ENCODE measurements around the gene DAB1.

Gene DAB1

DNA sequence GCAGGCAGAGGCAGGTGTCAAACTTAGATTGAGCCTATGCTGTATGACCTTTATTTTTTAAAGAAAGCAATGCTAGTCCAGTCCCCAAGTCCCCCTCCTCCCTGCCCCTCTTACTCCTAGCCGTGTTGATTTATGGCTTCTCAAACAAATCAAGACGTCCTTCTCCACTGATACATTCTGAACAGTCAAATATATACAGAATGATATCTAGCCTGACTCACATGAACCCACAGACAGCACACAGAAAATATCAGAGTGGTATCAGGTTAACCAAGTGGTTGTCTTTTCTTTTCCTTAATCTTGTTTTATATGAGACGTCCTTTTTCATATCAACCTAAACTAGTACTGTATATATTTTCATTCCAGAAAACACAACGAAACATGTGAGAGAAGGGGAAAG, 13.4 kb downstream of the DAB1 start:
- no peak for DNase-seq

DNA sequence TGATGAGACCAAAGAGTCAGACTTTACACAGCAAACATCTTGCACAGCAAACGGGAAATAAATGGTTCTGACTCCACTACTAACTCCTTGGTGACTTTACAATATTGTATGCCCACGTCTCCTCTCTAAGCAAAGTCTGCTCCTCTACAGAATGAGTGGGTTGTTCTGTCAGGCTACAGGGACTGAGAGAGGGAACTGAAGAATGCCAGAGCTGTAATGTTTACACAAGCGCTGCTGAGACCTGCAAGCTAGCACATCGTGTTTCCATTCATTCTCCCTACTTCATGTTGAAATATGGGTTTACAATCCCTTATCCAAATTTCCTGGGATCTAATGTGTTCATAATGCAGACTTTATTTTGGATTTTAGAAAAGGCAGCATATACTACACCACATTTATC, 15.9 kb downstream of the DAB1 start:
- DNase-seq, result no peak

DNA sequence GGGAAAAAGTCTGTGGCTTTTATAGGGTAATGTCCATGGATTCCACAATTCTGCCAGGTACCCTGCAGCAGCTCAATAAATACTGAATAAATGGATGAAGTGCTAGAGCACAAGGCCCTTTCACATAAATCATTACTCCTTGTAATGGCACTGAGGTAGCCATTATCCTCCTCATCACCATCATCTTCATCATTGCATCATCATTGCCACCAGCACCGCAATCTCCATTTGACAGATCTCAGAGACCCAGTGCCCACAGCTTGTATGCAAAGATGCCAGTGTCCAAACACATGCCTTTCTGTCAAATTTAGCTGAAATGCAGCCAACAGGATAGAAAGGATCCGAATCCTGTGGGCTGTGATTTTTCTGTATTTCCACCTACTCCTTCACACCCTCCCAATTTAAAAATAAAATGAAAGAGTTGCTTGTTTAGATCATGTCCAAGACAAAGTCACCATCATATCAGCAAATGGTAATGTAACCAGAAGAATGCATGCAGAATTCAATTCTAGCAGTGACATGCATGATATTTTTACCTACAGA, 17.4 kb downstream of the DAB1 start:
- DNase-seq, result no peak

DNA sequence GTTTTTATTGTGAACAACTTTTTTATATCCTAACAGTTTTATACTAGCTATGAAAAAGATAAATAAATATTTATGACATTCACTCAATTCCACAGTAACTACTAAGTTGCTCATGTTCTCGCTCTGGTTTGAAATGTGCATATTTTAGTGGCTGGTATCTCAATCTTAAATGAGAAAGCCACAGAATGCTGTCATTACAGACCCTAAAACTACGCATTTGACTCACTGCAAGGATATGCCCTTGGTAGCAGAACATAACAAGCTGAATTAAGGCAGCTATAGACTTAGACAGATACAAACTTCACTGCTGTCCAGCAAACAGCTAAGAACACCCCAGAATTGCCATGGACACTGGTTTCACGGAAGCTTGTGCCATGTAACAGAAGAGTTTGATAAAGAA, 19.0 kb downstream of the DAB1 start:
- no peak for DNase-seq

DNA sequence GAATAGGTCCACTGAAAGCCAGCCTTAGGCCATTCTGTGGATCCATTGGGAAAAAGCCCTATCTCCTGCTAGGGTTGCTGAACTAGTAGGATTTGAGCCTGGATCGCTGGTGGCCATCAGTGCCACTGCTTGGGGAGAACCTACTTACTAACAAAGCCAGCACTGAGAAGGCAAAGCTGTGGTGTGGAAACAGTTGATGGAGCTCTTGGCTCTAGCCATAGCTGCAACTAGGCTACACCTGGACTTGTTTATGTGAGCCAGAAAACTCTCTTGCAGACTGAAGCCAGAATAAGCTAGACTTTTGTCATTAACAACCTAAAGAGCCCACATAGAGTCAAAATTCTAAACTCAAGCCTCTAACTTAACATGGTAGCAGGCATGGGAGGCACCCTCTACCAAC, 20.7 kb downstream of the DAB1 start:
- DNase-seq, result no peak

DNA sequence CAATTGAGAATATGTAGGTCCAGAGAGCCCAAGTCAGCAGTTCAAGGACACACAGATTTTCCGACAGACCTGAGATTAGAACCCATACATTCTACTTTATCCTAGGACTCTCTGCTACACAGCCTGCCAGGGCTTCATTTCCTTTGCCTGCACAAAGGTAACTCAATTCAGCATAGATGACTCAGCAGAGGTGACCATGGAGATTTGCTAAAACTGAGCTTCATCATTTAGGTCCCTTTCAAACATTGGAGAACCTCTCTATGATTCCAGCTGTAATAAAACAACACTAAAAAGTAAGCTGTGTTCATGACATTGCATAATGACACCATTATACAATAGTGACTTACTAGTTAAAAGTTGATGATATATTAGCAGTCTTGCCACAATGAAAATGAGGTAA, 22.2 kb downstream of the DAB1 start:
- DNase-seq, result no peak

DNA sequence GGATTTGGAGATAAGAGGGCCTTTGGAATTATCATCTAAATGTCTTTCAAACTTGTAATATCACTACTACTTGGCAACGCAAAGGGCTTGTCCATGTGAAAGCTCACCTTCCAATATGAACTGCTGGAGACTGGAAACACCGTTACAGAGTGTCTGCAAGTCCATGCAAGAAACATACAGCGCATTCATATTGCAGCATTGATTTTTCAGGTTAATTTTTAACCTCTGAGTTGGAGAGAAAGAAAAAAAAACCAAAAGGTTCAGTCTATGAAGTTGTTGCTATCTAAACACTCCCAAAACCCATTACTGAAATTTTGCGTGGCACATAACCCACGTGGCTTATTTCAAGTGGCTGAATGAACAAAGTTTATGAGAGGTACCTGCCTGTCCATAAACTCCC, 23.8 kb downstream of the DAB1 start:
- DNase-seq, result no peak

DNA sequence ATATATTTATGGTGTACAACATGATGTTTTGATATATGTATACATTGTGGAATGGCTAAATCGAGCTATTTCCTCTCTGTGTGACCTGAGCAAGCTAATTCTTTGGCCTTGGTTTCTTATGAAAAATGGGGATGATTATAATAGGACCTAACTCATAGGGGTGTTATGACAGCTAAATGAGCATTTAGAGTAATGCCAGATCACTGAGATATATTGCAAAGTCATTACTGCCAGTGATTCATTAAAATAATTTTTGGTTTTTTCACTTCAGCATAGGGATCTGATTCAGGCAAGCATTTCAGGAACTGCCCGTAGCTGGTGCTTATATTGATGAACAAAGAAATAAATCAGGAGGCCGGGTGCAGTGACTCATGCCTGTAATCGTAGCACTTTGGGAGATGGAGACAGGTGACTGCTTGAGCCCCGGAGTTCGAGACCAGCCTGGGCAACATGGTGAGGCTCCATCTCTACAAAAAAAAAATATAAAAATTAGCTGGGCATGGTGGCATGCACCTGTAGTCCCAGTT, 30.7 kb downstream of the DAB1 start:
- DNase-seq, result no peak

DNA sequence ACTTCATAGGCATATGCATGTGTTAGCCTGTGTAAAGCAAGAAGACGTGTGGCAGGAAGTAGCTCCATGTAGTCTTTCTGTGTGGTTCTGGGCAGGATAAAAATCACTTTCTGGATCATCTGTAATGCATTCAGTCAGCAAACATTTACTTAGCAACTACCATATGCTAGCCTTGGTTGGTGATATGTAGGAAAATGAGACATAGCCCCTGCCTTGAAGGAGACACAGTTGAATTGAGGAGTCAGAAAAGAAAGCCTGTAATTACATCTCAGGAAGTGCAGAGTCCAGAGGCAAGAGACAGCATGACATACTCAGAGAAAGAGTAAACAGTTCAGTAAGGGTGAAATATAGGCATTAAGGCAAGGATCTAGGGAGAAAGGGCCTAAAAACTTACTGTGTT, 38.5 kb downstream of the DAB1 start:
- DNase-seq, result no peak

DNA sequence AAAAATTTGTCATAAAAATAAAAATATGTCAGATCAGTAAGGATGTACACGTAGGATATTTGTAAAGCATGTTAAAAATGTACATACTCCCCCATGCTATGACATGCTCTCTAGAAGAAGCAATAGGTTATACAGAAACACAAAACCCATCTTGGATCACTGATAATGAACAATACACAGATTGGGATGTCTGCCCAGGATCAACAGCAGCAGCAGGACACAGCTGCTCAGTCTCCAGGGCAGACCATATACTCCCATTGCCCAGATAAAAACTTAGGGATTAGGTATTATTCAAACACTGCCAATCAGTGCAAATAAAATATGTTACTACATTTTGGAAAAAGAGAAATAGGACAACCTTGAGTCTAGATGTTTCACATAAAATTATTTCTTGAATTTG, 39.0 kb downstream of the DAB1 start:
- no peak for DNase-seq

DNA sequence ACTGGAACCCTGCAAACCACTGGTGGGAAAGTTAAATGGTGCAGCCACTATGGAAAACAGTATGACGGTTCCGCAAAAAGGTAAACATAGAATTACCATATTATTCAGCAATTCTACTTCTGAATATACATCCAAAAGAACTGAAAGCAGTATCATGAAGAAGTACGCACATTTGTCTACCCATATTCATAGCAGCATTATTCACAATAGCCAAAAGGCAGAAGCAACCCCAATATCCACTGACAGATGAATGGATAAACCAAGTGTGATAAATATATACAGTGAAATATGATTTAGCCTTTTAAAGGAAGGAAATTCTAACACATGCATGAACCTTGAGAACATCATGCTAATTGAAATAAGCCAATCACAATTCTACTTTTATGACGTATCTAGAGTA, 39.6 kb downstream of the DAB1 start:
- no peak for DNase-seq

DNA sequence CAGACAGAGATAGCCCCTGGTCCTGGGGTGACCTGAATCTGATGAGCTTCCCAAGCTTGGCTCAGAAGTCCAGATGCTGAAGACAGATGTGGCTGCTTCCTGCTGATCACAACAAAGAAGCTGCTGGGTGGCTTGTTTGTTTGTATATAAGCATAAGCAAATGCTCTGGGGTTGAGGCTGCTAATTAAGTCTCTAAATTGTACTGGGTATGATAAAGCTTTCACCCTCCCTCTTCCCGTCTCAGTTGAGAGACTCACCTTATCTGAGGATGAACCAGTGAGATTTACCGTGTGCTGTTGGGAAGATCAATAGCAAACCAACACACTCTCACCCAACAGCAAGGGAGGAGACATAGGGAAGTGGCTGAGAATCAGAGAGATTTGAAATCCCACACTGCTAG, 42.0 kb downstream of the DAB1 start:
- DNase-seq, result no peak

DNA sequence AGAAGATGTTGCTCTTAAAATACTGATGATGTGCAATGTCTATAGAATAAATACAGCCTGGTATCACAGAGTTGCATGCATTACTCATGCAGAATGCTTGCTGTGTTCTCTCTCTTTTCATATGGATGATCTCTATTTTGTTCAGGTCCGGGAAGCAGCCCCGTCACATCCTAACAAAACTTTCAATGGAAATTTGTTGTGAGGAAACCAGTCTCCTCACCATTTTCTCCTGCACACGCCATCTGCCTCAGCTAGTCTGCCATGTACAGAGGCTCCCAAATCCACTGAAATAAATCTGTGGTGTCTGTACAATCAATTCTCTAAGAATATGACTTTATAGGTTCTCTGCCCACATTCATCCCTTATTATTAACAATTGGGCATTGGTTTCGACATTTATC, 42.4 kb downstream of the DAB1 start:
- no peak for DNase-seq

DNA sequence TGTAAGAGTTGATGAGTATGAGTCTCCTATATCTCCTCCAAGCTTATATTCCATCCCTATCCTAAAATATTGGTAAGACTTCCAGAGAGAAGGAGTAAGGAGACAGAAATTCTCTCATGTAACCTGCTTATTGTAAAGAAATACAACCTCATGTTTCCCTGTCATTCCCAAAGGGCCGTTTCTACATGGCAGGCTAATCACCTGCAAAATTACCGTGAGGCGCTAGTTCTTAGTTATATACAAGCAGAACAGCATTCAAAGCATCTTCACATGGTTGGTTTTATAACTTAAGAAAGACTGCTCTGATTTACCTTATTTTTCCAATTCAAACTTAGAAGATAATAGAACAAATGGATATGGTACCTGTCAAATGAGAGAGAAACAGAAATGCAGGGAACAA, 42.9 kb downstream of the DAB1 start:
- DNase-seq, result no peak

DNA sequence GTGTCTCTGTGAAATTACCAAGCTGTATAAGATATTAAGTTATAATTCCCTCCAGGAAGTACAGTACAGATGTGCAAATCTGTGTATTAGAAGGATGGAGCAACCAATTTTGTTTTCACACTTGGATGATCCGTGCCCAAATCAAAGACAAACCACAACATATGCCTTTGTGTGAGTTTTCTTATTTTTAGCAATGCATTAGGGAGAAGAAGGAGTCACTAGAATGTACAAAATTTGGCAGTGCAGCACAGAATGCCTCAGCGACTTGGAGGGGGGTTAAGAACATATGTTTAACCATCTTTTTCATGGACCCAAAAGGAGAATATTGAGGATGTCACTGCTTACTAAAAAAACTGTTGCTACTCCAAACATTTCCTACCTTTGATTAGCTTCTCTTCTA, 45.3 kb downstream of the DAB1 start:
- no peak for DNase-seq

DNA sequence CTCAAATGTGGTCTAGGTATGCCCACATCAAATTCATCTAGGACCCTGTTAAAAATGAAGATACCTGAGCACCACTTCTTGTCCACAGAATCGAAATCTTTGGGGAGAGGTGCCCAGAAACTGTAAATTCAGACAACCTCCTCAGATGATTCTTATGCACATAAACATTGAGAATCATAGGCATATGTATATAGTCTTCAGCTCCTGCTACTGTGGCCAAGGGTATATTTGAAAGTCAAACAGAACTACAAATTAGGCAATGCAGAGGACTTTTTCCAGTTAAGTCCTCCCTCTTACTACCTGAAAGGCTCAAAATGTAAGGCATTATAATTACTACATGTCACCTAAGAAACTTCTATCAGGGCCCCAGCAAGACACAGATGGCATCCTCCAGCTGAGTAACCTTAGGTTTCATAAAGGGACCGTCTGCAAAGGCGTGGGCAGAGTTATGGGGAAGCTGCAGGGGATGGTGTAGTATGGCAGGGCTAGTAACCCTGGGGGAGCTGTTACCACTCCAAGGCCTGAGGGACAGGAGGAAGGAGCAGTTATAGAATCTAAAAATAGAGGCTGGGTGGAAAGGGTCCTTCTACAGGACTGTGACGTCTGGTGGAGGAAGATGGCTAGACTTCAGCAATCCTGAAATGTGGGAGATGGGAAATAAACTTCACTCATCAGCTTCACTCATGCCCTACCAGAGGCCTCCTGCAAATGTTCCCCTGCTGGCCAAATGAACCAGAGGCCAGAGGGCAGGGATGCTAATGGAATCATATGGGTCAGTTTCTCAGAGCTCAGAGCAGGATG, 46.3 kb downstream of the DAB1 start:
- DNase-seq, result no peak

DNA sequence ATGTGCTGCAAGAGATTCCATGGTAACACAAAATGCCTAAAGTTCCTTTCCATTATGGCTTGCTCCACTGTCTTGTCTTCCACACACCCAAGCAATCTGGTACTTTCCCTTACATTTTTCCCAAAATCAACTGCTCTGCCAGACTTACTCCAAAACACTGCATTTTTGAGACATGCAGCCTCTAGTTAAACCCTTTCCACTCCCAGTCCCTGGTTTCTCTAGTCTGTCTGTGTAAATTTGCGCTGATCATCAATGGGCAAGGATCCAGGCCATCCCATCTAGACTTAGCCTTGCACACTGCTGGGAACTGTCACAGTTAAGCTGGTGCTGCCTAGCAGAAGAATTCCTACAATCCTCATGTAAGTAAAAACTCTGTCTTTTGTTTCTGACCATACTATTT, 47.8 kb downstream of the DAB1 start:
- no peak for DNase-seq

DNA sequence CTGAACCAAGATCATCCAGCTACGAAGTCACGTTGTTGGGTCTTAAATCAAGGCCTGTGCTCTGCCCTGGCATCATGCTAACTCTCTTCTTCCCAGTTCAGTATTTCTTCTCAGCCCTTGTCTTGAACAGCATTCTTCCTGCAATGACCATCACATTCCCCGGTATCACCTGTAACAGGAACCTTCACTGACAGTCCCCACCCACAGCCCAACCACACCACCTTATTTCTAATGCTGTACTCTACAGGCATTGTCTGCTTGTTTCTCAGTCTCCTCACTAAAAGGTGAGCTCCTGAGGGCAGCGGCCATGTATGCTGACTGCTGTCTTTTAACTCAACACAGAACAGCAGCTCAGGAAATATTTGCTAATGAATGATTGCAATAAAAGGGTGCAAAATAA, 54.0 kb downstream of the DAB1 start:
- no peak for DNase-seq

DNA sequence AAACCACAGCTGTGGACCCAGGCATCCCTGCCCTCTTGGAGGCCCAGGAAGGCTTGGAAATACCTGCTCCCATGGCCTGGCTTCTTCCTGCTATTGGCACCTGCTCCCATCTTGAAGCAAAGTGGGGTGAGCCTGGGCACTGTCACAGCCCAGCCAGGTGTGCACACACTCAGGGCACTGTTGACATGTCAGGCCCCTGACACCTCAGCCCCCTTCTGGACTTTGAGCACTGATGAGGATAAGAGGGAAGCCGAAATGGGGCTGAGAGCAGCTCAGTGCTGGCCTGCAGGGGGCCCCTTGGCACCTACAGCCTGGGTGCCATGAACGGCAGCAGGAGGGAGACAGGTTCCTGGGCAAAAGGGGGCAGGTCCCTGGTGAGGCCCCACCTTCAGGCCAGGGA, 55.9 kb downstream of the DAB1 start:
- DNase-seq, result no peak

DNA sequence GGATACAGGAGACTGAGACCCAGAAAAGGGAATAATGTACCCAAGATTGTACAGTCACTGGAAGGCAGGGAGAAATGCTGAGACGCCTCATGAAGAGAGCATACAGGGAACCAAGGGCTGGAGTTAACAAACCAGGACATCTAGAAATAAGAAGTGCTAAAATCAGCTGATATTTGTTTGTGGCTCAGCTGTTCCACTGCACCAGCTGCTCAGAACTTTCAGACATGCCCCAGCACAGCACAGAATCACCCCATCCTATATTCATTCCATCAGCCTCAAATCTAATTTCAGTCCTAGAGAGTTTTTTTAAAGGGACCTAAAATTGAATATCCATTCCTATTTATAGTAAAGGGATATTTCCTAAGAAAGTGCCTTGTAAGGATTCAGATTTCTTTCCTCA, 60.2 kb downstream of the DAB1 start:
- no peak for DNase-seq

DNA sequence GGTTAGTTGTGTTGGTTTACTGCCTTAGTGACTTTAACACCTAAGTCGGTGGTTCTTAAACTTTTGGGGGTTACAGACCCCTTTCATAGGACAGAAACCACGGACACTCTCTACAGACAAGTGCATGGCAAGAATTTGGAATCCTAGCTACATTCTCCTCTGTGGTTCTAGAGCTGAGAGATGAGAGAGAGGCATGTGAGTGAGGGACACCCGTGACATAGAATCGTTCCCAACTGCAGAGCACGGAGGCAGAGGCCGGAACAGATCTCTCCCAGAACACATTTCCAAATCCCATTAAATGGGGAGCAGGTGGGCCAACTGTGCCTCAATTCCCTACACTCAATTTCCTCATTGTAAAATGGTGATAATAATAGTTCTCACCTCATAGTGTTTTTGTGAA, 60.7 kb downstream of the DAB1 start:
- no peak for DNase-seq

DNA sequence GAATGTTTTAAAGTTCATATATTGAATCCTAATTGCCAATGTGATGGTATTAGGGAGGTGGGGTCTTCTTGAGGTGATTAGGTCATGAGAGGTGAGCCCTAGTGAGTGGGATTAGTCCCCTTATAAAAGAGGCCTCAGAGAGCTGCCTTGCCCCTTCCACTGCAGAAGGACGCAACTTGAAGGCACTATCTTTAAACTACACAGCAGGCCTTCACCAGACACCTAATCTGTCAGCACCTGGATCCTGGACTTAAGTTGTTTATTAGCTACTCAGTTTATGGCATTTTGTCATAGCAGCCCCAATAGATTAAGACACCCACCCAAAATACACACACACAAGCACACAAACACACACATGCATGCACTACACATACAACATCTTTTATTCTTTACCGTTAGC, 61.4 kb downstream of the DAB1 start:
- DNase-seq, result no peak

DNA sequence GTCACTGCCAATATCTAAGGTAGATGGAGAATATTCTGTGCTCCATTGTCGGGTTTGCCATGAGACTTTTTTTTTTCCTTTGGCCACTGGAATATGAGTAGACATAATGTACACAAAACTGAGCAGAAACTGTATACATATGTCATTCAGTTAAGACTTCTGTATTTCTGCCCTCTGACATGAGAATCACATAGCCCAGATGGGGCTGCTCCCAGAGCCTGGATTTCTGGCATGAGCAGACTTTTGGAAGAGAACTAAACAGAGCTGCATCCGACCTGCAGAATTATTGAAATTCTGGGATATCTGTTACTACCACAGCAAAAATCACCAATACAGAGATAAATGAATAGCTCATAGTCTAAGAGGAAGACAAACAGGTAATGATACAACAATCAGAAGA, 62.3 kb downstream of the DAB1 start:
- no peak for DNase-seq

DNA sequence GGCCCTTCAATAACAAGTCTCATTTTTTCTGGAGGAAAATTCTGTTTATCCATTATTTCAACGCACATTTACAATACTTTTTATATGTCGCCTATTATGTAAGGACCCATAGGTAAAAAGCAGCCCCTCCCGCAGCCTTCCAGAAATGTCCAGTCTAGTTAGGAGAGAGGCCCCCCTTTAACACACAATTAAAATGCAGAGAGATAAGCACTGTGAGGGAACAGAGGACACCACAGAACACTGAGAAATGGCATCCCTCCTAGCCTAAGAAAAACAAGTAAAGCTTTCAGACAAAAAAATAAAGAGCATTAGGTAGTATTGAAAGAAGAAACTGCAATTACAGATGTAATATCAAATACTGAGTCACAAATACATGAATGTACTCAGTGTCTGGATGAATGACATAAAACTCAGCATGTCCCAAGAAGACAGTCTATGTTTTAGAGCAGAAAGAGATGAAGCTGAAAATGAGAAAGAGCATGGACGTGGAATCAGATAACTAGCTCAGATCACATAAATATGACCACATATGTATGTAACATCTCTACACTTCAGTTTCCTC, 62.9 kb downstream of the DAB1 start:
- no peak for DNase-seq

DNA sequence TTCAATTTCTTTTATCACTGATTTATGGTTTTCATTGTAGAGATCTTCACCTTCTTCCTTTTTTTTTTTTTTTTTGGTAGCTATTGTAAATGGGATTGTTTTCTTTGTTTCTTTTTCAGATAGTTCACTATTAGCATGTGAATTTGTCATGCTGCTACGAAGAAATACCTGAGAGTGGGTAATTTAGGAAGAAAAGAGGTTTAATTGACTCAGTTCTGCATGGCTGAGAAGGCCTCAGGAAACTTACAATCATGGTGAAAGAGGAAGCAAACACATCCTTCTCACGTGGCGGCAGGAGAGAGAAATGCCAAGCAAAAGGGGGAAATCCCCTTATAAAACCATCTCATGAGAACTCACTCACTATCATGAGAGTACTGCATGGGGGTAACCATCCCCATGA, 66.4 kb downstream of the DAB1 start:
- no peak for DNase-seq

Data from amniotic stem cell (primary cell).